ENCODE results near the gene DISC1. TPM values are rescaled to one million over a fixed set of nuclear protein-coding genes. Genes with fewer than 3 reads are reported as not detected.
"Not testable (repeated sequence)": the region's sequence is repeated elsewhere in the genome, so short reads cannot be mapped to it uniquely, and the experiment has no call there.

Gene DISC1
- total RNA-seq, 4 donors from 2014 or later: 7.1 to 33.4 (median 14.9) TPM

DNA sequence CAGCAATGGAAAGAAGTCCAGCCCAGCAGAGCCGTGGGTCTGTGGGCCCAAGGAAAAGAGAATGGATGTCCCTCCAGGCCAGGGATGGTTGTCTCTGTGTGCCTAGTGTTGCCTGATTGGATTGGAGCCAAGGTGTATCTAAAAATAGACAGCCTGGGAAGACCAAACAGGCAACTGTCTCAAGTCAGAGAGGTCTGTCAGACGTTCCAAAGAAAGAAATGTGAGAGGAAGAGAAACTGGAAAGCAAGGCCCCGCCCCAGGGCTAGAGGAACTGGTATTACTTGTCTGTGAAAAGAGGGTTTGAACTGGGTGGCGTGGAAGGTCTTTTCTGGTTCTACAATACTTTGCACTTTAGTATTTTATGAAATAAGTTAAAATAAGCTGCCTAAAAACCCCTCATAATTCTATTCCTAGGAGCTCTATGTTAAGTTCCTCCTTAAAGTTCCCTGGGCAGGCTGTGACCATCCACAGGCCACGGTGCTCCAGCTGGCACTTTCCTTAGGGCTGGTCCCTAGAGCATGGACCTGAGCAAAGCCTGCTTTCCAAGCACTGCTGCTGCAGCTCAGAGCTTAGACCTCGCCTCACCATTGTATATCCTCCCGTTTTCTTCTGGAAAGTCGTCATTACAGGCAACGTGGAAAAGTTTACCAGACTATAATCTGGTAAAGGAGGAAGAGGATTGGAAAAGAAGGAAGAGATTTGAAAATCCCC is 151.6 kb downstream of the DISC1 start:
- no peak overlapping the region for H3K4me3 ChIP-seq
- H3K27ac ChIP-seq: no peak overlapping the region

DNA sequence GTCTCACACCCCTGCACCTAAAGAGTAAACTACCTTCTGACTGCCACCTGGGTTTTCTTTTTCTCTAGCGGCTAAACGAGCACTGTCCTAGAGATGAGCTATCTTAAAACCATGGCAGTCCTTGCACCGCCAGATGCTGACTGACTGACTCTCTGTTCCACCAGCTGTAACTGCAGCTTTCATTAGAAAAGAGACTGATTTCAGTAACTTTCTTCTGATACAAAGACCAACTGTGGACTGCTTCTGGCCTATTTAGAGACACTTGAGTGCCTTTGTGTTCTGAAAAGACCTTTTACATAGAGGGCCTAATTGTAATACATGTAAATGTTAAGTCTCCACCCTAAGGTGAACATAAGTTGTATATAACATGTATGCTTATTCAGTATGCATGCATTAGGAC is 152.5 kb downstream of the DISC1 start:
- H3K4me1 ChIP-seq: no peaks in the 10 kb centered on the region
- no peaks in the 10 kb centered on the region for H3K36me3 ChIP-seq
- no peak for DNase-seq
- no peaks in the 10 kb centered on the region for H3K27me3 ChIP-seq
- H3K9me3 ChIP-seq: no peaks in the 10 kb centered on the region
- H3K4me3 ChIP-seq: no peak overlapping the region
- intact Hi-C loops (cut with DNase I; ENCODE audit: low total_unique reads): no loop called here
- TF ChIP-seq, protein P1, sequence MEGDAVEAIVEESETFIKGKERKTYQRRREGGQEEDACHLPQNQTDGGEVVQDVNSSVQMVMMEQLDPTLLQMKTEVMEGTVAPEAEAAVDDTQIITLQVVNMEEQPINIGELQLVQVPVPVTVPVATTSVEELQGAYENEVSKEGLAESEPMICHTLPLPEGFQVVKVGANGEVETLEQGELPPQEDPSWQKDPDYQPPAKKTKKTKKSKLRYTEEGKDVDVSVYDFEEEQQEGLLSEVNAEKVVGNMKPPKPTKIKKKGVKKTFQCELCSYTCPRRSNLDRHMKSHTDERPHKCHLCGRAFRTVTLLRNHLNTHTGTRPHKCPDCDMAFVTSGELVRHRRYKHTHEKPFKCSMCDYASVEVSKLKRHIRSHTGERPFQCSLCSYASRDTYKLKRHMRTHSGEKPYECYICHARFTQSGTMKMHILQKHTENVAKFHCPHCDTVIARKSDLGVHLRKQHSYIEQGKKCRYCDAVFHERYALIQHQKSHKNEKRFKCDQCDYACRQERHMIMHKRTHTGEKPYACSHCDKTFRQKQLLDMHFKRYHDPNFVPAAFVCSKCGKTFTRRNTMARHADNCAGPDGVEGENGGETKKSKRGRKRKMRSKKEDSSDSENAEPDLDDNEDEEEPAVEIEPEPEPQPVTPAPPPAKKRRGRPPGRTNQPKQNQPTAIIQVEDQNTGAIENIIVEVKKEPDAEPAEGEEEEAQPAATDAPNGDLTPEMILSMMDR (IDR thresholded peaks at IDR 0.05): no peak
- no peak for TF ChIP-seq POLR2A (IDR thresholded peaks at IDR 0.05)
- H3K27ac ChIP-seq: no peak overlapping the region

More for the DNA sequence above, 151.6 kb downstream of the DISC1 start:
- no peak for DNase-seq
- no peaks in the 10 kb centered on the region for H3K9me3 ChIP-seq
- intact Hi-C loops (cut with DNase I; ENCODE audit: low total_unique reads): no loop called here
- TF ChIP-seq, protein P1 (IDR thresholded peaks at IDR 0.05): no peak
- no peak for TF ChIP-seq POLR2A (IDR thresholded peaks at IDR 0.05)
- no peaks in the 10 kb centered on the region for H3K4me1 ChIP-seq
- H3K27me3 ChIP-seq: no peaks in the 10 kb centered on the region
- H3K36me3 ChIP-seq: no peaks in the 10 kb centered on the region

DNA sequence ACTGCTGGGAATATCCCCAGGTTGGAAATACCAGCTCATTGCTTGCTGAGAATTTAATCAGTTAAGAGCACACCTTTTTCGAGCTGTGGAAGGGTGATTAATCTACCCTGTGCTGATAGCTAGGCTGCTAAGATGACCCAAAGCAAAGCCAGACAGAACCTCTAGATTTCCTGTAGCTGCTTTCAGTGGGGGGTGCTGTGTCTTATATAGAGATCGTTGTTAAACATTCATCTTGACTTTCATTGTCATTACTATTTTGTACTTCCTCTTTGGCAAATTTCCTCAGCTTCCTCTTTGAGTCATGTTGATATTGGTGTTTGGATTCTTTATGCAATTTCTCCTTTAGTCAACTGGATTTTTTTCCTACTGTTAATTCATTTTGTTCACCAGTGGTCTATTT is 155.3 kb downstream of the DISC1 start:
- Histone ChIP-seq H3K4me3 (no peak overlapping the region), H3K4me1 (no peaks in the 10 kb centered on the region), H3K27me3 (no peaks in the 10 kb centered on the region), H3K27ac (no peak overlapping the region), H3K9me3 (no peaks in the 10 kb centered on the region), H3K36me3 (no peaks in the 10 kb centered on the region)
- no peak for DNase-seq
- TF ChIP-seq POLR2A (IDR thresholded peaks at IDR 0.05): no peak
- TF ChIP-seq, protein P1 (IDR thresholded peaks at IDR 0.05): no peak
- intact Hi-C loops (cut with DNase I; ENCODE audit: low total_unique reads): no loop called here

- H3K27me3 ChIP-seq; H3K4me3 ChIP-seq; intact Hi-C loops (cut with DNase I; ENCODE audit: low total_unique reads); H3K36me3 ChIP-seq; H3K4me1 ChIP-seq; H3K9me3 ChIP-seq; H3K27ac ChIP-seq; DNase-seq: not testable (repeated sequence)
Measured at GRCh38 chr1:231785073-231785472, 158.5 kb downstream of the DISC1 start.

DNA sequence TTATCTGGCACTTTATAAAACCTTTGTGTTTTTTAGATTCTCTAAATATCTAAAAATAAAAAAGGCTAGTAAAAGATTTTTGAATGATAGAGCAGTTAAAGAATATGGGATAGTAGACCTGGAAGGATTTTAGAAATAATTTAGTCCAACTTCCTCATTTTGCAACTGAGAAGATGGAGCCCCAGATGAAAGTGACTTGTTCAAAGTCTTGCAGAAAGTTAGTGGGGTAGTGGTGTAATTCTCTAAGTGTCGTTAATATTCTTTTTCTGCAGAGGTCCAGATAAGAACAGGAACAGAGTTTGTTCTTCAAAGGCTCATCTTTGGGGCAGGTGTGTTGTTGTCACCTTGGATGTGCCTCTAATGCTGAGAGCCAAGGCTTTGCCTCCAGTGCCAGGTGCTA is 159.5 kb downstream of the DISC1 start:
- Histone ChIP-seq H3K4me1 (no peaks in the 10 kb centered on the region), H3K36me3 (no peaks in the 10 kb centered on the region), H3K27me3 (no peaks in the 10 kb centered on the region), H3K27ac (no peak overlapping the region), H3K9me3 (no peaks in the 10 kb centered on the region), H3K4me3 (no peak overlapping the region)
- no peak for DNase-seq
- intact Hi-C loops (cut with DNase I; ENCODE audit: low total_unique reads): no loop called here
- no peak for TF ChIP-seq POLR2A (IDR thresholded peaks at IDR 0.05)

GRCh38 chr1:231792634-231793033 is 166.0 kb downstream of the DISC1 start:
- Histone ChIP-seq H3K27ac (no peak overlapping the region), H3K4me3 (no peak overlapping the region), H3K4me1 (no peaks in the 10 kb centered on the region), H3K36me3 (no peaks in the 10 kb centered on the region), H3K9me3 (no peaks in the 10 kb centered on the region), H3K27me3 (no peaks in the 10 kb centered on the region)
- no peak for DNase-seq
- intact Hi-C loops (cut with DNase I; ENCODE audit: low total_unique reads): no loop called here
- TF ChIP-seq, protein P1 (IDR thresholded peaks at IDR 0.05): no peak
- TF ChIP-seq POLR2A (IDR thresholded peaks at IDR 0.05): no peak

Measured in uterus (tissue), 4 donors.